HepG2 (cell line): ENCODE data around the gene GCDH. TPM values are rescaled to one million over a fixed set of nuclear protein-coding genes. Genes with fewer than 3 reads are reported as not detected.

Source experiments
- CENPBD1 ChIP-seq: sonication (generic); formaldehyde crosslinking; IDR thresholded peaks from 2 replicates; pipeline ENCODE4 v1.8.0; 2022; ENCODE audit warnings: missing genetic modification reagents, low read depth, mild to moderate bottlenecking, borderline replicate concordance
- GFI1 ChIP-seq: sonication (generic); formaldehyde crosslinking; IDR thresholded peaks from 2 replicates; pipeline ENCODE4 v1.5.0; 2020; ENCODE audit warnings: missing genetic modification reagents, mild to moderate bottlenecking, borderline replicate concordance
- MTF2 ChIP-seq: sonication (generic); formaldehyde crosslinking; IDR thresholded peaks from 2 replicates; pipeline ENCODE4 v1.5.0; 2020; ENCODE audit warnings: missing genetic modification reagents, borderline replicate concordance
- ZBTB14 ChIP-seq: sonication (generic); formaldehyde crosslinking; IDR thresholded peaks from 2 replicates; pipeline ENCODE4 v1.4.0; 2020; ENCODE audit warnings: missing genetic modification reagents
- ZBTB40 ChIP-seq, 2 experiments: fragments of 450-650 bp in 1 of 2; sonication (generic) in 1 of 2; formaldehyde crosslinking in 1 of 2; IDR thresholded peaks; 2 replicates each; pipeline versions ENCODE4 v1.6.1 to v1.8.0; 2016 to 2022; ENCODE audit warnings: antibody characterized with exemption in 1 of 2, mild to moderate bottlenecking in 1 of 2, missing genetic modification reagents in 1 of 2
- ZFP91 ChIP-seq: sonication (generic); formaldehyde crosslinking; IDR thresholded peaks from 2 replicates; pipeline ENCODE4 v1.9.0; 2022; ENCODE audit warnings: missing genetic modification reagents, mild to moderate bottlenecking, borderline replicate concordance
- ZMYM4 ChIP-seq: sonication (generic); formaldehyde crosslinking; IDR thresholded peaks from 2 replicates; pipeline ENCODE4 v1.8.1; 2023; ENCODE audit warnings: mild to moderate bottlenecking, missing genetic modification reagents
- ZNF383 ChIP-seq: sonication (generic); formaldehyde crosslinking; IDR thresholded peaks from 2 replicates; pipeline ENCODE4 v1.4.0; 2020; ENCODE audit warnings: missing genetic modification reagents, mild to moderate bottlenecking, borderline replicate concordance
- ZNF503 ChIP-seq: sonication (generic); formaldehyde crosslinking; IDR thresholded peaks from 2 replicates; pipeline ENCODE4 v1.4.0; 2020; ENCODE audit warnings: missing genetic modification reagents
- ZNF629 ChIP-seq: sonication (generic); formaldehyde crosslinking; conservative IDR thresholded peaks from 2 replicates; pipeline ENCODE4 v1.5.0; 2020; ENCODE audit warnings: missing genetic modification reagents
- ZNF768 ChIP-seq: sonication (generic); formaldehyde crosslinking; IDR thresholded peaks from 2 replicates; pipeline ENCODE4 v1.4.0; 2020; ENCODE audit warnings: missing genetic modification reagents
- polyA plus RNA-seq, 8 experiments: library from polyadenylated mRNA; depleted of rRNA in 3 of 8; stranded (reverse) in 7 of 8; unstranded in 1 of 8; fragments of >200 nt; fragmentation: Illumina TruSeq in 4 of 8; extraction: Trizol in 4 of 8; gene quantifications; 2 replicates each; pipeline versions ENCODE4 v1.2.1 to v1.2.3, GENCODE V29; 2011 to 2016; ENCODE audit warnings: low read depth in 4 of 8, missing spikeins in 1 of 8, mixed read lengths in 1 of 8; ENCODE audit not compliant: insufficient read depth in 1 of 8
- total RNA-seq, 5 experiments: library from RNA; depleted of rRNA; stranded (reverse); fragments of >200 nt; fragmentation: Illumina TruSeq; extraction: Trizol; gene quantifications; 2 replicates each; pipeline ENCODE4 v1.2.3, GENCODE V29; 2016; ENCODE audit warnings: low read depth in 1 of 5

The GCDH gene
- total and polyA plus RNA-seq, 2 of the 13 experiments (the other 11 are each of a cell fraction or from before 2014, with no cell fraction given): 15.1 to 38.0 TPM

- no peak for TF ChIP-seq ZBTB14
- TF ChIP-seq ZBTB40 (IDR thresholded peaks at IDR 0.05): no peak
- peak; percentile 13; the same call in 1 of the 2 replicates for TF ChIP-seq ZBTB40 (CRISPR knock-in tag; IDR thresholded peaks at IDR 0.05)
- TF ChIP-seq ZFP91: peak; percentile 54; the same call in 1 of the 2 replicates
- TF ChIP-seq ZMYM4 (CRISPR knock-in tag): peak; percentile 35; the same call in 1 of the 2 replicates
- TF ChIP-seq ZNF503 (CRISPR knock-in tag): no peak
- TF ChIP-seq GFI1 (CRISPR knock-in tag): no peak
- TF ChIP-seq ZNF383 (CRISPR knock-in tag): no peak
- TF ChIP-seq MTF2 (CRISPR knock-in tag): no peak
- peak; percentile 1; the same call in 1 of the 2 replicates for TF ChIP-seq ZNF629
- TF ChIP-seq ZNF768 (CRISPR knock-in tag): no peak
- no peak for TF ChIP-seq CENPBD1 (CRISPR knock-in tag)
Measured at GRCh38 chr19:12864721-12865715, 25.9 kb upstream of the GCDH start (continued).
